ENCODE measurements around the gene AREG. TPM values are rescaled to one million over a fixed set of nuclear protein-coding genes. Genes with fewer than 3 reads are reported as not detected.

The AREG gene
- total and polyA plus RNA-seq, 11 donors, result 0.27 to 49.6 (median 1.9) TPM

GRCh38 chr4:74450298-74450683 is 5.4 kb downstream of the AREG start:
- intact Hi-C loops (cut with DNase I), result no loop called here
- DNase-seq (no peak), ATAC-seq (no peak)
- peaks cover 0 to 4% (median 0%) of the 10 kb centered on the region in 9 donors for H3K27me3 ChIP-seq
- TF ChIP-seq CTCF (IDR thresholded peaks at IDR 0.05), result no peak
- TF ChIP-seq POLR2A (IDR thresholded peaks at IDR 0.05), result no peak
- H3K36me3 ChIP-seq, result no peaks in the 10 kb centered on the region
- H3K9me3 ChIP-seq, result no peaks in the 10 kb centered on the region
- H3K27ac ChIP-seq, result no peak overlapping the region
- peaks cover 0 to 10% (median 0%) of the 10 kb centered on the region in 12 donors for H3K4me1 ChIP-seq
- H3K4me3 ChIP-seq, result no peak overlapping the region
- WGBS, 4 donors, result 40 to 89% (median 82%) methylated on average over 4 of the region's 4 CpGs

GRCh38 chr4:74451214-74451661 is 6.3 kb downstream of the AREG start:
- Histone ChIP-seq H3K4me1 (peaks cover 0 to 6% (median 0%) of the 10 kb centered on the region in 12 donors), H3K27me3 (peaks cover 0 to 4% (median 0%) of the 10 kb centered on the region in 9 donors), H3K27ac (no peak overlapping the region), H3K9me3 (no peaks in the 10 kb centered on the region), H3K4me3 (no peak overlapping the region), H3K36me3 (no peaks in the 10 kb centered on the region)
- 5 to 9% (median 9%) methylated on average over 1 of the region's 1 CpG for WGBS, 4 donors
- intact Hi-C loops (cut with DNase I), result no loop called here
- DNase-seq, result no peak
- no peak for TF ChIP-seq POLR2A (IDR thresholded peaks at IDR 0.05)
- TF ChIP-seq CTCF (IDR thresholded peaks at IDR 0.05), result no peak
- ATAC-seq, result peak; percentile 42 to 91 (median 76)

GRCh38 chr4:74453037-74453635 is 8.2 kb downstream of the AREG start:
- Histone ChIP-seq H3K4me3 (no peak overlapping the region), H3K27ac (no peak overlapping the region), H3K27me3 (peaks cover 0 to 4% (median 0%) of the 10 kb centered on the region in 9 donors), H3K36me3 (no peaks in the 10 kb centered on the region), H3K9me3 (no peaks in the 10 kb centered on the region), H3K4me1 (peaks cover 0 to 6% (median 0%) of the 10 kb centered on the region in 12 donors)
- intact Hi-C loops (cut with DNase I), result no loop called here
- no peak for ATAC-seq
- WGBS, 4 donors, result 76 to 84% (median 79%) methylated on average over 5 of the region's 5 CpGs
- no peak for TF ChIP-seq POLR2A (IDR thresholded peaks at IDR 0.05)
- no peak for TF ChIP-seq CTCF (IDR thresholded peaks at IDR 0.05)
- DNase-seq, result no peak

GRCh38 chr4:74453829-74454742 is 9.2 kb downstream of the AREG start:
- intact Hi-C loops (cut with DNase I), result no loop called here
- 91 to 93% (median 91%) methylated on average over 6 of the region's 6 CpGs for WGBS, 4 donors
- Histone ChIP-seq H3K27me3 (peaks cover 0 to 4% (median 0%) of the 10 kb centered on the region in 9 donors), H3K4me1 (peaks cover 0 to 6% (median 0%) of the 10 kb centered on the region in 12 donors), H3K27ac (no peak overlapping the region), H3K4me3 (no peak overlapping the region), H3K9me3 (no peaks in the 10 kb centered on the region), H3K36me3 (no peaks in the 10 kb centered on the region)
- DNase-seq (no peak), ATAC-seq (no peak)
- TF ChIP-seq CTCF (IDR thresholded peaks at IDR 0.05) (no peak), POLR2A (IDR thresholded peaks at IDR 0.05) (no peak)
